ENCODE measurements around the gene ARHGAP28. TPM values are rescaled to one million over a fixed set of nuclear protein-coding genes. Genes with fewer than 3 reads are reported as not detected.

The ARHGAP28 gene
- total and polyA plus RNA-seq, 5 donors = 0.93 to 6.1 (median 4.0) TPM

- 87% methylated on average over 1 of the region's 1 CpG for WGBS
- intact Hi-C loops (cut with DNase I) = no loop called here
Measured at GRCh38 chr18:6850396-6850795, 120.9 kb downstream of the ARHGAP28 start.

DNA sequence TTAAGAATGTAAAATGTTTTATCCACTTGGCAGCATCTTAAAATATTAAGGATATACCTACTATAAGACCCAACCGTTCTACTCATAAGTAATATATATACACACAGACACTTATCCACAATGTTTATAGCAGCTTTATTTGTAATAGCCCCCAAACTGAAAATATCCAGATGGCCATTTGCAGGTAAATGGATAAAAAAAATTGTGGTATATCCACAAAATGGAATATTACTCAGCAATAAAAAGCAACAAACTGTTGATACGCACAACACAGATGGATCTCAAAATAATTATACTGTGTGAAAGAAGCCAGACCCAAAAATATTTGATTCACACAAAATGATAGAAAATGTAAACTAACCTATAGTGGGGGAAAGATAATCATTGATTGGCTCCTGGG is 122.0 kb downstream of the ARHGAP28 start:
- intact Hi-C loops (cut with DNase I) = no loop called here
- ATAC-seq = no peak
- Histone ChIP-seq H3K4me3 (ENCODE audit: low read length) (no peak overlapping the region), H3K4me1 (ENCODE audit: control insufficient read depth, insufficient read depth, low read length) (no peaks in the 10 kb centered on the region), H3K27ac (ENCODE audit: low read length) (no peak overlapping the region), H3K9me3 (ENCODE audit: control insufficient read depth, low read length) (no peaks in the 10 kb centered on the region), H3K27me3 (ENCODE audit: control insufficient read depth, insufficient read depth) (no peaks in the 10 kb centered on the region)
- WGBS = 96% methylated on average over 2 of the region's 2 CpGs
- DNase-seq = no peak

More at GRCh38 chr18:6850396-6850795, 120.9 kb downstream of the ARHGAP28 start:
- Histone ChIP-seq H3K27ac (ENCODE audit: low read length) (no peak overlapping the region), H3K9me3 (ENCODE audit: control insufficient read depth, low read length) (no peaks in the 10 kb centered on the region), H3K4me1 (ENCODE audit: control insufficient read depth, insufficient read depth, low read length) (no peaks in the 10 kb centered on the region), H3K27me3 (ENCODE audit: control insufficient read depth, insufficient read depth) (no peaks in the 10 kb centered on the region), H3K4me3 (ENCODE audit: low read length) (no peak overlapping the region)
- DNase-seq (no peak), ATAC-seq (no peak)

GRCh38 chr18:6854811-6855210 is 125.3 kb downstream of the ARHGAP28 start:
- no peaks in the 10 kb centered on the region for H3K9me3 ChIP-seq (ENCODE audit: control insufficient read depth, low read length)
- H3K4me3 ChIP-seq (ENCODE audit: low read length) = no peak overlapping the region
- WGBS = 95% methylated on average over 7 of the region's 7 CpGs
- H3K27me3 ChIP-seq (ENCODE audit: control insufficient read depth, insufficient read depth) = no peaks in the 10 kb centered on the region
- H3K4me1 ChIP-seq (ENCODE audit: control insufficient read depth, insufficient read depth, low read length) = no peaks in the 10 kb centered on the region
- intact Hi-C loops (cut with DNase I) = no loop called here
- DNase-seq (no peak), ATAC-seq (no peak)
- no peak overlapping the region for H3K27ac ChIP-seq (ENCODE audit: low read length)

- WGBS = 94% methylated on average over 12 of the region's 12 CpGs
- Histone ChIP-seq H3K4me3 (ENCODE audit: low read length) (no peak overlapping the region), H3K27ac (ENCODE audit: low read length) (no peak overlapping the region), H3K4me1 (ENCODE audit: control insufficient read depth, insufficient read depth, low read length) (no peaks in the 10 kb centered on the region), H3K27me3 (ENCODE audit: control insufficient read depth, insufficient read depth) (no peaks in the 10 kb centered on the region), H3K9me3 (ENCODE audit: control insufficient read depth, low read length) (no peaks in the 10 kb centered on the region)
- DNase-seq (no peak), ATAC-seq (peak in 1 of 2 donors; percentile 16)
- intact Hi-C loops (cut with DNase I) = no loop called here
Measured at GRCh38 chr18:6855767-6856166, 126.3 kb downstream of the ARHGAP28 start.

DNA sequence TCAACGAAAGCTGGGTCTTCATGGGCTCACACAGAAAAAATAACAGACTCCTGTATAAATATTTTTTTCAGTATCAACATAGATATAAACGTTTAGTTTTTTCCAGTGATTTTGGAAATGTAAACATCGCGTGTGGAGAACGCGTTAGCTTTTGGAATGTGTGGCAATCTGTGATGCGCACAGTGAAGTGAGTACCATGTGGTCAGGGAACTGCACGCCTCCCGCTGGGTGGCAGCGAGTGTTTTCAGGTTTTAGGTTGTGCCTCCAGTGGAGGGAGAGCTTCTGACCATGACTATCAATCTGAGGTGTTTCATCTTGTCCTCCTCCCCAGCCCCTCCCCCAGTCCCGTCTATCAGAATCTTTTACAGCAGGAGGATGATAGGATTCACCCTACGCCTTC is 127.8 kb downstream of the ARHGAP28 start:
- DNase-seq (no peak), ATAC-seq (no peak)
- intact Hi-C loops (cut with DNase I) = no loop called here
- 82% methylated on average over 12 of the region's 12 CpGs for whole genome bisulfite sequencing
- Histone ChIP-seq H3K9me3 (ENCODE audit: control insufficient read depth, low read length) (no peaks in the 10 kb centered on the region), H3K4me3 (ENCODE audit: low read length) (no peak overlapping the region), H3K4me1 (ENCODE audit: control insufficient read depth, insufficient read depth, low read length) (no peaks in the 10 kb centered on the region), H3K27ac (ENCODE audit: low read length) (no peak overlapping the region), H3K27me3 (ENCODE audit: control insufficient read depth, insufficient read depth) (no peaks in the 10 kb centered on the region)

DNA sequence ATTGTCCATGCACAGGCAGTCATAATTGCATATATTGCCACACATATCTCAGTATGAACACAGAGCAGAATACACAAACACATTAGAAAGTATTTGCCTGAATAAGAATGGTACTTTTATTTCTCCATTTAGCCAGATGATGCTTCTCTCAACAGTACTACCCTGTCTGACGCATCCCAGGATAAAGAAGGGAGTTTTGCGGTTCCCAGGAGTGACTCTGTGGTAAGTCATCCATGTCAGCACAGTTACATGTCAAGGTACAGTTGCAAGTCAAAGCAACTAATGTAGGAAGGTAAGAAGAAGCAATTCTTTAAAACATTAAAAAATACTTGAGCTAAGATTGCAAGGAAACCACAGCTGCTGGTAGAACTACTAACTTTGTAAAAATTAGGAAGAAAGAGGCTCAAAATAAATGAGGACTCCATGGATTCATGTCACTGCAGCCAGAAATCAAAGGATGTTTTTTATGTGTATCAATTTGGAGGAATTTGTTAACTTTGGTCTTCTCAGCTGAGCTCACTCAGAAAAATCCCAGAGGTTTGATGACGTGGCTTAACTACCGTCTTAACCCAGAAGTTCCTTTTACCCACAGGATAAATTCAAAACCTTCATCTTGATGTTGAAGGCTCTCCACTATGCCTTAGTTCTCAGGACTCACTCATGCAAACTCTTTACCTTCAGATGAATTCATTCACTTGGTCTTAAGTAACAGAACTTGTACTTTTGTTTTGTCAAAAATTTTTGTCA is 130.3 kb downstream of the ARHGAP28 start:
- H3K4me1 ChIP-seq (ENCODE audit: control insufficient read depth, insufficient read depth, low read length) = no peaks in the 10 kb centered on the region
- H3K27me3 ChIP-seq (ENCODE audit: control insufficient read depth, insufficient read depth) = no peaks in the 10 kb centered on the region
- no peaks in the 10 kb centered on the region for H3K9me3 ChIP-seq (ENCODE audit: control insufficient read depth, low read length)
- DNase-seq (no peak), ATAC-seq (no peak)
- H3K27ac ChIP-seq (ENCODE audit: low read length) = no peak overlapping the region
- no peak overlapping the region for H3K4me3 ChIP-seq (ENCODE audit: low read length)
- WGBS = 91% methylated on average over 4 of the region's 4 CpGs
- intact Hi-C loops (cut with DNase I) = no loop called here

DNA sequence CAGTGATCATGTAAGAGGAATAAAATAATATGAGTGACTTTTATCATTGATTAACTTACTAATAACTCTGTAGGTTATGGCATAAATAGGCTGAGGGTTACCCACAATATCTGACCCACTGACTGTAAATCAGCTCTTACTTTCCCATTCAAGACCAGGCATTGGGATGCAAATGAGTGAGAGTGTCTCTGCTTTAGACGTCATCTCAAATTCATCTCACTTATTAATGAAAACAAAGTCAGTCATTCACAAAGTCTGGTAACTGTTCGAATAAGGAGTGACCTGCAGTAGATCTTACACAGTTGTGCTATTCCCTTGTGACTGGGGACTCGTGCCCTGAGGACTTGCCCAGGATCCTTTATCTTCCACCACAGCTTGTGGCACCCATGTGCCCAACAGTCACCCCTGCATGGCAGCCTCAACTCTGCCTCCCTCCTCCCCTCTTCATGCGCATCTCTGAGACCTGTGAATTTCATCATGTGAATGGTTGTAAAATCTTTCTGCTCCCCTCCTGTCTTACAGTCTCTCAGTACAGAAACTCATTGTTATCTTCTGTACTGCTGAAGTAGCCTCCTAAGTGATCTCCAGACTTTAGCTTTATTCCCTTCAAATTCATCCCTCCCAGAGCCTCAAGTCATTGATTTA is 131.4 kb downstream of the ARHGAP28 start:
- Histone ChIP-seq H3K27me3 (ENCODE audit: control insufficient read depth, insufficient read depth) (no peaks in the 10 kb centered on the region), H3K4me1 (ENCODE audit: control insufficient read depth, insufficient read depth, low read length) (no peaks in the 10 kb centered on the region), H3K27ac (ENCODE audit: low read length) (no peak overlapping the region), H3K4me3 (ENCODE audit: low read length) (no peak overlapping the region), H3K9me3 (ENCODE audit: control insufficient read depth, low read length) (no peaks in the 10 kb centered on the region)
- intact Hi-C loops (cut with DNase I) = no loop called here
- 86% methylated on average over 4 of the region's 4 CpGs for WGBS
- DNase-seq (no peak), ATAC-seq (no peak)

- H3K4me3 ChIP-seq (ENCODE audit: low read length) = no peak overlapping the region
- H3K27me3 ChIP-seq (ENCODE audit: control insufficient read depth, insufficient read depth) = no peaks in the 10 kb centered on the region
- intact Hi-C loops (cut with DNase I) = no loop called here
- H3K4me1 ChIP-seq (ENCODE audit: control insufficient read depth, insufficient read depth, low read length) = no peaks in the 10 kb centered on the region
- ATAC-seq (no peak), DNase-seq (no peak)
- no peaks in the 10 kb centered on the region for H3K9me3 ChIP-seq (ENCODE audit: control insufficient read depth, low read length)
- no peak overlapping the region for H3K27ac ChIP-seq (ENCODE audit: low read length)
Measured at GRCh38 chr18:6865251-6865650, 135.7 kb downstream of the ARHGAP28 start.

DNA sequence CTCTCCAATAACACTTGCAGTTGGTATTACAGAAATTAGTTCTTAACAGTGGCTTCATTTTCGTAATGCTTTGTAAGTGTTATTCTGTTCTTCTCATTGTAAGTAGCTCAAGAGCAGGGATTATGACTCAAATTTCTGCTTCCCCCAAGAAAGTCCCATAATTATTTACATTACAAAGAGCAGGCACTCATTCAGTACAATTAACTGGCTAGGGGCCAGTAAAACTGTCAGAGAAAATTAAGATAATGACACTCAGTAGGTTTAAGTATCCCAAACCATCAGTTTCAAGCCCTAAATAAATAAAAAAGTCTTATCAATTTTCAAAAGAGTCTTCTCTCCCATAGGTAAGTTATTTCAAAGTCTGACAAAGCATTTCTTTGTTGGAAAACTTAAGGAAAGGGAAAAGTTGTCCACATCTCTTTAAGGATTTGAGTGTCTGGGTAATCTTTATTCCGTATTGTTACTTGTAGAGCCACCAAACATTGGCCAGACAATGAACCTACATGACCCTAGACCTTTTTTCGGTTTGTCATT is 137.1 kb downstream of the ARHGAP28 start:
- Histone ChIP-seq H3K27ac (ENCODE audit: low read length) (no peak overlapping the region), H3K4me3 (ENCODE audit: low read length) (no peak overlapping the region), H3K9me3 (ENCODE audit: control insufficient read depth, low read length) (no peaks in the 10 kb centered on the region), H3K4me1 (ENCODE audit: control insufficient read depth, insufficient read depth, low read length) (no peaks in the 10 kb centered on the region), H3K27me3 (ENCODE audit: control insufficient read depth, insufficient read depth) (no peaks in the 10 kb centered on the region)
- 87% methylated on average over 3 of the region's 3 CpGs for WGBS
- ATAC-seq = no peak
- DNase-seq = no peak
- intact Hi-C loops (cut with DNase I) = no loop called here

GRCh38 chr18:6868033-6868432 is 138.5 kb downstream of the ARHGAP28 start:
- no peak overlapping the region for H3K4me3 ChIP-seq (ENCODE audit: low read length)
- no peaks in the 10 kb centered on the region for H3K27me3 ChIP-seq (ENCODE audit: control insufficient read depth, insufficient read depth)
- no peak overlapping the region for H3K27ac ChIP-seq (ENCODE audit: low read length)
- DNase-seq (no peak), ATAC-seq (no peak)
- 96% methylated on average over 6 of the region's 6 CpGs for WGBS
- no peaks in the 10 kb centered on the region for H3K4me1 ChIP-seq (ENCODE audit: control insufficient read depth, insufficient read depth, low read length)
- intact Hi-C loops (cut with DNase I) = no loop called here
- H3K9me3 ChIP-seq (ENCODE audit: control insufficient read depth, low read length) = no peaks in the 10 kb centered on the region

DNA sequence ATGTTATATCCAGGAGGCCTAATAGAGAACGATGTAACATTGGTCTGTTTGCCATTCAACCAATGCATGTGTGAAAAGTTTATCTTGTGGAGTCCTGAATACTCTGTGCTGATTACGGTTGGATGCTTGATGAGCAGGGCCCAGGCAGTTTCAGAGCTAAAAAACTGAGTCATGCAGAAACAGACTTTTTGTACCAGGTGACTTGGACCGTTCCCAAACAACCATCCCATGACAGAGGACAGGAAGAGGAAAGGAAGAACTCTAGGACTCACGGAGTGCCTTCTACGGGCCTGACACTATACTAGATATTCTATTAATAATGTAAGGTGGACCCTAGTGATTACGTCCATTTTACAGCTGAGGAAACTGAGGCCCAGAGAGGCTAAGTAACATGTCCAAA is 142.1 kb downstream of the ARHGAP28 start:
- no peaks in the 10 kb centered on the region for H3K27me3 ChIP-seq (ENCODE audit: control insufficient read depth, insufficient read depth)
- H3K27ac ChIP-seq (ENCODE audit: low read length) = no peak overlapping the region
- WGBS = 84% methylated on average over 6 of the region's 6 CpGs
- no peaks in the 10 kb centered on the region for H3K4me1 ChIP-seq (ENCODE audit: control insufficient read depth, insufficient read depth, low read length)
- H3K9me3 ChIP-seq (ENCODE audit: control insufficient read depth, low read length) = no peaks in the 10 kb centered on the region
- no peak for DNase-seq
- no peak overlapping the region for H3K4me3 ChIP-seq (ENCODE audit: low read length)
- intact Hi-C loops (cut with DNase I) = no loop called here
- ATAC-seq = no peak

All from right cardiac atrium (tissue), 5 donors.